Endothelial cell (in vitro differentiated cells): Measurements from ENCODE around the gene ATP6V1G2. TPM values are rescaled to one million over a fixed set of nuclear protein-coding genes. Genes with fewer than 3 reads are reported as not detected.
"Not testable (repeated sequence)": the region's sequence is repeated elsewhere in the genome, so short reads cannot be mapped to it uniquely, and the experiment has no call there.

Source experiments
- DNase-seq: peaks from one replicate; pipeline ENCODE4 v3.0.0; 2021; ENCODE audit warnings: low spot score
- H3K27ac Mint-ChIP-seq: one replicate; pipeline ENCODE4 v1.8.0; 2021; ENCODE audit warnings: mixed read lengths, inconsistent platforms; ENCODE audit not compliant: unreplicated experiment
- H3K27me3 Mint-ChIP-seq: one replicate; pipeline ENCODE4 v1.8.0; 2021; ENCODE audit warnings: mild to moderate bottlenecking, moderate library complexity, mixed read lengths, inconsistent platforms; ENCODE audit not compliant: unreplicated experiment
- H3K36me3 Mint-ChIP-seq: one replicate; pipeline ENCODE4 v1.8.0; 2021; ENCODE audit warnings: mild to moderate bottlenecking, low read depth, mixed read lengths, inconsistent platforms; ENCODE audit not compliant: unreplicated experiment
- H3K4me1 Mint-ChIP-seq: one replicate; pipeline ENCODE4 v1.8.0; 2021; ENCODE audit warnings: mild to moderate bottlenecking, mixed read lengths, inconsistent platforms; ENCODE audit not compliant: unreplicated experiment
- H3K4me3 Mint-ChIP-seq: one replicate; pipeline ENCODE4 v1.8.0; 2021; ENCODE audit warnings: mild to moderate bottlenecking, mixed read lengths, inconsistent platforms; ENCODE audit not compliant: unreplicated experiment
- H3K9me3 Mint-ChIP-seq: one replicate; pipeline ENCODE4 v1.8.0; 2021; ENCODE audit warnings: mixed read lengths, inconsistent platforms; ENCODE audit not compliant: unreplicated experiment
- CTCF ChIP-seq: fragments of 200-600 bp; sonication (generic); IDR thresholded peaks from one replicate; pipeline ENCODE4 v1.5.0; 2021; ENCODE audit warnings: antibody characterized with exemption; ENCODE audit not compliant: unreplicated experiment
- total RNA-seq: library from RNA; stranded (reverse); fragmentation: NEBNext Ultra II Directional; extraction: Animal tissue kit (Norgen Biotek cat#: 25700); gene quantifications from one replicate; pipeline ENCODE4 v1.2.1, GENCODE V29; 2021; ENCODE audit not compliant: unreplicated experiment

ATP6V1G2 gene
- total RNA-seq, 1 donor from 2014 or later = 1.8 TPM

GRCh38 chr6:31502586-31502985 is 43.8 kb downstream of the ATP6V1G2 start:
- Mint-ChIP-seq H3K9me3 (no peaks in the 10 kb centered on the region), H3K27me3 (peaks cover 5% of the 10 kb centered on the region), H3K36me3 (no peaks in the 10 kb centered on the region), H3K27ac (no peak overlapping the region), H3K4me3 (no peak overlapping the region), H3K4me1 (peaks cover 11% of the 10 kb centered on the region)
- DNase-seq = no peak
- TF ChIP-seq CTCF = no peak

DNA sequence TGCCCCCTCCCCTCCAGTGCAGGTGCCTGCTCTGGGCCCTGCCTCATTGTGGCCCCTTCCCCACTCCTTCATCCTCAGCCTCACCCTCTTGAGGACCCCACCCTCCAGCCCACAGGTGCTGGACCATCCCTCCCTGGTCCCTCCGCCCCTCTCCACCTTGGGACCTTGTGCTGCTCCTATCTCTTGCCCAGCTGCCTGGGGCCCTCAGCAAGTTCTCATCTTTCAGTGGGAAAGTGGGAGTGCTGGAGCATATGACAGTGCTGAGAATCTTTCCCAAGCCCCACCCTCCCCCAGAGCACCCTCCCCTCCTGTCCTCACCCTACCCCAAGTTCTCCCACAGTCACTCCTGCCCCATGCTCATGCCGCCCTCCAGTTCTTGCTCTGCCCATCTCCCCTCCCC is 46.8 kb downstream of the ATP6V1G2 start:
- H3K9me3 Mint-ChIP-seq, H3K27ac Mint-ChIP-seq, H3K36me3 Mint-ChIP-seq, H3K4me1 Mint-ChIP-seq, H3K4me3 Mint-ChIP-seq, DNase-seq: not testable (repeated sequence)
- H3K27me3 Mint-ChIP-seq = peaks cover 11% of the 10 kb centered on the region

- Mint-ChIP-seq H3K36me3 (no peaks in the 10 kb centered on the region), H3K4me1 (peaks cover 8% of the 10 kb centered on the region), H3K9me3 (no peaks in the 10 kb centered on the region), H3K27me3 (peaks cover 11% of the 10 kb centered on the region), H3K27ac (no peak overlapping the region), H3K4me3 (peak overlapping the region; percentile 92)
- peak; percentile 22 for DNase-seq
- TF ChIP-seq CTCF = no peak
These were observed 47.7 kb downstream of the ATP6V1G2 start for GRCh38 chr6:31498748-31499147.

GRCh38 chr6:31497531-31498476 is 48.6 kb downstream of the ATP6V1G2 start, which contains the start of gene MICB:
TSS of gene MICB (plus strand) at chr6:31498145. CDS start at chr6:31498194, 49 bp downstream.
- H3K27me3 Mint-ChIP-seq = peaks cover 11% of the 10 kb centered on the region
- H3K9me3 Mint-ChIP-seq = no peaks in the 10 kb centered on the region
- H3K4me1 Mint-ChIP-seq = peaks cover 8% of the 10 kb centered on the region
- no peaks in the 10 kb centered on the region for H3K36me3 Mint-ChIP-seq
- H3K27ac Mint-ChIP-seq = peak within 1 kb of the TSS; percentile 48
- no peak for TF ChIP-seq CTCF
- DNase-seq = peak; percentile 55
- H3K4me3 Mint-ChIP-seq = peak within 1 kb of the TSS; percentile 92

DNA sequence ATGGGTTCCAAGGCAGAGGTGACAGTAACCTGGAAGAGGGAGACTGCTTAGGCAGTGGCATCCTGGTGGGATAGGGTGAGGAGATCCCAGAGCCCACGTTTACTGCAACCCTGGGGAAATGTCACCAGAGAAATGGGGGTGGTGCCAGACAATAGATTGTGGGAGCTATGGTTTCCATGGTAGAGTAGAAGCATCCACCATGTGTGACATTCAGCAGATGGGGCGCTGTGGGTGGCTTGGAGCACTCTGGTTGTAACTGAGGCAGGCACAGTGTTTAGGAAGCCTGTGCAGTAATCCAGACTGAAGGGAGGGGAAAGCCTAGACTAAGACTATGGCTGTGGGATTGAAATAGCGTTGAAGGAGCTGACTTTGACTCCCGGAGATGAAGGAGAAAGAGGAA is 49.6 kb downstream of the ATP6V1G2 start:
- Mint-ChIP-seq H3K4me3 (peak overlapping the region; percentile 92), H3K27me3 (peaks cover 11% of the 10 kb centered on the region)
- not testable (repeated sequence) for H3K36me3 Mint-ChIP-seq, DNase-seq, H3K27ac Mint-ChIP-seq, H3K9me3 Mint-ChIP-seq, H3K4me1 Mint-ChIP-seq

DNA sequence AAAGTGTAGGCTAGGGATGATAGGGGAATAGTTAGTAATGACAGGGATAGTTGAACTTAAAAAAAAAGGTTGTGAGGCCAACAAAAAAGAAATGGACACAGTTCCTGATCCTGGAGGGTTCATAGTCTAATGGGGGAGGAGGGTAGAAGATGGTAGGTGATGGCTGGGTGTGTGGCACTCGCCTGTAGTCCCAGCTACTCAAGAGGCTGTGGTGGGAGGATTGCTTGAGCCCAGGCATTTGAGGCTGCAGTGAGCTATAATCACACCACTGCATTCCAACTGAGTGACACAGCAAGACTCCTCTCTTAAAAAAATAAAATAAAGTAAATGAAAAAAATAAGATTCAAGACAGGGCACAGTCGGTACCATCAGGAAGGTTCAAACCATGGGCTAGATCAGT is 50.8 kb downstream of the ATP6V1G2 start:
- DNase-seq = no peak
- Mint-ChIP-seq H3K4me3 (peak overlapping the region; percentile 47), H3K27me3 (peaks cover 11% of the 10 kb centered on the region), H3K27ac (no peak overlapping the region), H3K9me3 (no peaks in the 10 kb centered on the region), H3K4me1 (peaks cover 8% of the 10 kb centered on the region), H3K36me3 (no peaks in the 10 kb centered on the region)
- TF ChIP-seq CTCF = no peak
